Measurements from ENCODE around the gene IARS1. TPM values are rescaled to one million over a fixed set of nuclear protein-coding genes. Genes with fewer than 3 reads are reported as not detected.

Gene IARS1
- 176 TPM for total RNA-seq (ENCODE audit: insufficient read depth, low replicate concordance)

GRCh38 chr9:92293452-92294296 lies at the start of gene IARS1:
Gene IARS1, minus strand, starts transcription at chr9:92293697. Its CDS starts 4,278 bp downstream, at chr9:92289419.
- peak; percentile 99 for DNase-seq (ENCODE audit: low spot score)

DNA sequence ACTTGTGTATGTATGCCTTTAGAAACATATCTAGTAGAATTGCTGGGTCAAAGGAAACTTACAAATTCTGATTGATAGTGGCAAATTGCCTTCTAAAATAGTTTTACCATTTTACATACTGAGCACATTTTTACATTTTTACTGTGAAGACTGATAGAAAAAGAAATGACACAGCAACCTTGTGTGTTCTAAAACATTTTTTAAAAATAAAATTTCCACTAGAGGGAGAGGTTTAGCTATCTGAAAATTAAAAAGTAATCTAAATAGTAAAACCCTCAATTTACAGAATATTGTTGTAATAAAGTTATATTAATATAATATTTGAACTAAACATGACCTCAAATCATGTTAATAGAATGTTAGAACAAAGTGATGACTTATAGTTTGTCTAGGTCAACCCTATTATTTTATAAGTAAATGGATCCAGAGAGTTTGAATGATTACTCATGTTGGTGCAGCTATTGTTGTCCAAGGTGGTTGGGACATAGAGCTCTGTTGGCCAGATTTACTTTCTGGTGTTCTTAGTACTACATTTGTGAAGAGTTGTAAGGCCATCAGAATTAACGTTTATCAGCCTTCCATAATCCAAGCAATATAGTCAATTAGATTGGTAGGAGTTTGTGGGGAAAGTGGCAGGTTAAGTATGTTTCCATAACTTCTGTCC lies 49.5 kb upstream of the IARS1 start:
- no peak for DNase-seq (ENCODE audit: low spot score)

- DNase-seq (ENCODE audit: low spot score): no peak
These were observed 48.1 kb upstream of the IARS1 start for GRCh38 chr9:92341578-92341977.

DNA sequence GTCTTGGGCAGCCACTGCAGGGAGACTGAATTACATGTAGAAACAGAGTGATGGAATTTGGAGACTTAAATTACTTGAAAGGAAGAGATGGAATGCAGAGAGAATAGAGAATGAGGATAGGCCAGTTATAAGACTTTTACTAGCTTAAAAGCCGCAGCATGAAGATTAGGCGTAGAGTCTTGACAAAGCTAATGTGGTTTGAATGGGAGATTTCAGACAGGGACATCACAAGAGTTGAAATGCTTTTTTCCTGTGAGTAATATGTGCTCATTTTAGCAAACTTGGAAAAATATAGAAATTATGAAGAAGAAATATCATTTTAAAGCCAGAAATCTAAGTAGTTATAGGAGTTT lies 39.8 kb upstream of the IARS1 start:
- DNase-seq (ENCODE audit: low spot score): no peak

DNA sequence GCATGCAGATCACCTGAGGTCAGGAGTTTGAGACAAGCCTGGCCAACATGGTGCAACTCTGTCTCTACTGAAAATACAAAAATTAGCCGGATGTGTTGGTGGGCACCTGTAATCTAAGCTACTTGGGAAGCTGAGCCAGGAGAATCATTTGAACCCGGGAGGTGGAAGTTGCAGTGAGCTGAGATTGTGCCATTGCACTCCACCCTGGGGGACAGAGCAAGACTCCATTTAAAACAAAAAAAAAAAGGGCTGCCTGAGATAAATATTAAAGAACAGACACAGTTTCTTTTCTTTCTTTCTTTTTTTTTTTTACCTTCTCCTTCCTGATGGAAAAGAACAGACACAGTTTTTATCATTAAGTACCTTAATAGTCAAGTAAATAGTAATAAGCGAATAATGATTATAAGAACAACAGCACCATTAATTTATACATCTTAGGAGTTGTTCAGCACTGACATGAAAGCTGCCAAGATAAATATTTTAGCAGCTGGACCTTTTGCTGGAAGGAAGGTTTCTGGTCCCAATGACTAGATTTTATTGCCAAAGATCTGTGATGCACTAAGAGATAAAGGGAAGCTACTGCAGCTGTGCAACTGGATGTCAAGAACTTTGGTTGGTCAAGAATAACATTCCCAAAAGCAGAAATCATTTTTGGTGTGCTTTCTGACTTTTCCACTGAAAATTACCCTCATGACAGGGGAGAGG lies 39.2 kb upstream of the IARS1 start:
- DNase-seq (ENCODE audit: low spot score): no peak

DNA sequence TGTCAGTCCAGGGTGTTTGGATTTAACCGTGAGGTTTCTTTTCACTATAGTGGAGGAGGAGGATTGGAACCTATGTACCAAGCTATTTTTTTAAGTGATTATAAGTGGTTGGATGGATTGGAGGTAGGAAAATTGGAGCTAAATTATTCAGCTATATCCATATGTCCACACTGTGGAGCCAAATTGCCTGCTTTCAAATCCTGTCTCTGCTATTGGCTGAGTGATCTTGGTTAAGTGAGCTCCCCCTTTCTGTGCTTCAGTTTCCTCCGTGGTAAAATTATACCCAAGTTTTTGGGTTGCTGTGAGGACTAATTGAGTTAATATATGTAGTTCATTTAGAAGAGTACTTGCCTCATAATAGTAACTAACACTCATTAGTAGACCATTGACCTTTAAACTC lies 34.7 kb upstream of the IARS1 start:
- DNase-seq (ENCODE audit: low spot score): peak; percentile 36

DNA sequence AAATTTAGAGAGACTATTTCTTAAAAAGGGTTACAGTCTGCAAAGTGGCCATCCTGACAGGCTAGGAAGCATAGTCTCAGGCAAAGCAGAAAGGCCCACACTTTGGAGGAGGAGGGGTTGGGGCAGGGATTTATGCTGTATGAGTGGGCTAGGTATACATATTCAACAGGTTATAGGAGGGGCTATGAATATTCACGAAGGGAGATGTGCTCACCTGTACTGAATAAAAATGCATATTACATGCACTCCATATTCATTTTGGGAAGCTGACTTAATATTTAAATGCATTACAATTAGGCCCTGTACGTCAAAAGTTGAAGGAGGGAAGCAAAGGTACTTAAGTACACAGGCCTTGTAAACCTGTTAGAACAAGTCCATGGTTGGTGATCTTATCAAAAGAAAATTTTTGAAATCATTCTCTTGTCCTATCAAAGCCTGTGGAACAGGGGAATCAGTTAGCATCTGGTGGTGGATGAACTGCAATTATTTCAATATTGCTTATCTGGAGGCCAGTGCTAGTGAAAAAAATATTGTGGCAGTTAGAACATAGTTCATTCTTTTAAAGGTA lies 33.9 kb upstream of the IARS1 start:
- DNase-seq (ENCODE audit: low spot score): peak; percentile 32

DNA sequence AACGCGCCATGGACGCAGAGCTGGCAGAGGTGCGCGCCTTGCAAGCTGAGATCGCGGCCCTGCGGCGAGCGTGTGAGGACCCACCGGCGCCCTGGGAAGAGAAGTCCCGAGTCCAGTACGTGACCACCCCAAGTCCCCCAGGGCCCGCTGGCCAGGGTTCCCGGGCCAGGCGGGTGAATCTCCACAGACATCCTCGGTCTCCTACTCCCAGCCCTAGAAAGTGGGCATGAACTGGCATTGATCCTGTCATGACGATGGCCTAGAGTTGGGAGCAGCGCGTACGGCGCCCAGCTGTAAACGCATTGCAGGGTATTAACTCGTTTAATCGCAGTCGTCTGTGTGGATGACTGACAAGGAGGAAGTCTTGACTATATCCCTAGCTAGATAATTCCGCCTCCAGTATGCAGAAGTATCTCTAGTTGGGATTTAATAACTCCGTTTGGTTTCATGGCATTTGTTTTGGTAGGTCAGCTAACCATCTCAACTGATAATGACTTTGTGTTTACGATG lies 32.5 kb upstream of the IARS1 start:
- DNase-seq (ENCODE audit: low spot score): no peak

DNA sequence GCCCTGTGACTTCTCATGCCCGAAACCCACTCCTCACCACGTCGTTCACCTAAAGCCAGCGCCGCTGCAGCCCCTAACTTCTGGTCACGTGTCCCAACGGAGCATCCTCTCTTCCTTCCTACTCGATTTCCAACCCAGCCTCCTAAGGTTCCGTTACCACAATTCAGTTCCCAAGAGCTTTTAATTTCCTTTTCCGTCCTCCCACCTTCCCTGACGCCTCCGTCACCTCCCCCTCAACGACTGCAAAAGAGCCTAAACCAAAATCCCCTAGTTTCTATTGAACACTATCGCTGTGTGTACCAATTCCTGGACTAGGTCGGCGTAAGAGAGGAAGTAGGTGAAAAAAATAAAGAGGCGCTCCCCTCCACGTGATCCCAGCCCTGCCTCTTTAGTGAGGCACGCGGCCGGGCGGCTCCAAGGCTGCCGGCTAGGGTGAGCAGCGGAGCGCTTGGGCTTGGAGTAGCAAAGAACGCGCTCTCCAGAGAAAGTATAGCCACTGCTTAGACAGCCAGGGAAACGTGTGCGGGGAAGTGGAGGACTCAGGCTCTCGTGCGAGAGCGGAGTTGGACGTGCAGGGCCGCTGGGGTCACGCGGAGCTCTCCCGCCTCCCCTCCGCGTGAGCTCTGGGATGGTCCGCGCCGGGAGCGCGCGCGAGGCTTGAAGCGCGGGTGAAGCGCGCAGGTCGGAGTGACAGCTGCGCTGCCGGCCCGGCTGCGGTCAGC lies 31.9 kb upstream of the IARS1 start, which contains the start of the genes CENPP and NOL8:
Gene CENPP, plus strand, starts transcription at position 685 of the 722 bp plus-strand sequence.
Gene NOL8, minus strand, starts transcription at position 82 of the 722 bp plus-strand sequence. CDS start 1,189 bp downstream, outside the sequence.
- peak; percentile 97 for DNase-seq (ENCODE audit: low spot score)

- no peak for DNase-seq (ENCODE audit: low spot score)
These were observed 31.4 kb upstream of the IARS1 start for GRCh38 chr9:92324889-92325268.

GRCh38 chr9:92324431-92324830 lies 30.9 kb upstream of the IARS1 start:
- DNase-seq (ENCODE audit: low spot score): no peak

GRCh38 chr9:92315456-92315855 lies 22.0 kb upstream of the IARS1 start:
- DNase-seq (ENCODE audit: low spot score): no peak

- DNase-seq (ENCODE audit: low spot score): no peak
These were observed 20.1 kb upstream of the IARS1 start for GRCh38 chr9:92313624-92314012.

GRCh38 chr9:92312887-92313623 lies 19.6 kb upstream of the IARS1 start:
- DNase-seq (ENCODE audit: low spot score): no peak

DNA sequence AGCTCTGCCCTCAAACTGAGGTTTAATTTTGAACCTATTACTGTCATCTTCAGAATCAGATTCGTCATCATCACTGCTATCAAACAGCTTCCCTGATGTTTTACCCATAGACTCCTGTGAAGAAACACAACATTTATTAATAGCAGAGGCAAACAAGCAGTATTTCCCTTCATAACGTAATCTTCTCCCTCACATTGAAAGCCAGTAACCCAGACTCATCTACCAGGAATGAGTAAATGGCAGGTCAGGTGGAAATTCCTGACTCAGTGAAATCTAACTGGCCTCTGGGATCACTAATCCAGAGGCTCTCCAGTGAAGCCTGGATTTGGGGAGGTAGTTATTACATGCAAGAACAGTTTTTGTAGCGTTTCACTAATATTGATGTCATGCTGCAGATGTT lies 17.1 kb upstream of the IARS1 start:
- DNase-seq (ENCODE audit: low spot score): no peak

- no peak for DNase-seq (ENCODE audit: low spot score)
These were observed 15.4 kb upstream of the IARS1 start for GRCh38 chr9:92308893-92309292.

- no peak for DNase-seq (ENCODE audit: low spot score)
These were observed 7.4 kb upstream of the IARS1 start for GRCh38 chr9:92300936-92301335.

DNA sequence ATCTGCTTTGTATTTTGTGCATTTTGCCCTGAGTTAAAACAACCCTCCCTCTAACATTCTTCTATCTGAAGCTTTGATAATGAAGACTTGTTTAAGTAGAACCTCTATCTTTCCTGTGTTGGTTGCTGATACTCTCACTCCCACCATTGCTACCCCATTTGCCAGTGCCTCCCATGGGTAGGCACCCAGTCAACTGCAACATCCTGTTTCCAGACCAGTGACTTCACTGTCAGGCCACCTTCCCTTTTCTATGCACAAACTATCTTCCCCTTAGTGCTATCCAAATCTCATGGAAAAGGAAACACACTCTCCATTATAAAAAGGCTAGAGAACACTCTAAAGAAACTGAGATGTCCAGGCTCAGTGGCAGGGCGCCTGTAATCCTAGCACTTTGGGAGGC lies 5.6 kb upstream of the IARS1 start:
- no peak for DNase-seq (ENCODE audit: low spot score)

DNA sequence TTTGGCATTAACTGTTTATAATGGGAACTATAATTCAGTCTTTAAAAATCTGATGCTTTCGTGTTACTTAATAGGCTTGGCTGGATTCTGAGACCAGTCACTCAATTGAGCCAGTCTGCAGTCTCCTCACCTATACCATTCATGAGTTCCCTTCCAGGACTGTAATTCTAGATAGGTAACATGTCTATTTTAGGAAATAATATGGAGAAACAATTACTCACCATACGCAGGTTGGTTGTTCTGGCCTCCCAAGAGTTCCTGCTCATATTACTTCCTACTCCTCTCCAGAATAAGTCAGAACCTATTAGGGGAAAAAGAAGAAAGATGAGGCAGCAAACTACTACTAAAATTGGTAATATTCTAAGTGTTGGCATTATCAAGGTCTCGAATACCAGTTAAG lies 4.5 kb upstream of the IARS1 start:
- no peak for DNase-seq (ENCODE audit: low spot score)

- DNase-seq (ENCODE audit: low spot score): no peak
These were observed 4.1 kb upstream of the IARS1 start for GRCh38 chr9:92297611-92298010.

Measured in umbilical cord (tissue), 2 donors.